Pancreas (tissue), 10 donors: ENCODE measurements around the gene CRIM1. TPM values are rescaled to one million over a fixed set of nuclear protein-coding genes. Genes with fewer than 3 reads are reported as not detected.

ENCODE experiments used
- ATAC-seq, 4 donors: fragments of 200-7000 bp; cut with Tn5 transposase; one replicate each; pipeline versions ENCODE4 v1.8.0 to v1.9.1; 2020; ENCODE audit warnings: mild to moderate bottlenecking in 4 of 4, moderate library complexity in 4 of 4
- DNase-seq, 6 donors: peaks; one replicate each; pipeline ENCODE4 v3.0.0-alpha.2; 2020
- FAIRE-seq: peaks from 2 replicates; lab custom pipeline; 2012; peaks lifted over from hg19 to GRCh38; lab: Jason Lieb, UNC
- H3K27ac ChIP-seq, 4 donors: fragments of 200-600 bp; sonication (generic); 1 replicate in 3 of 4; 2 replicates in 1 of 4; pipeline versions ENCODE4 v1.5.0 to v1.8.0; 2020
- H3K27me3 ChIP-seq, 4 donors: fragments of 200-600 bp; one replicate each; pipeline ENCODE4 v1.8.0; 2021
- H3K36me3 ChIP-seq, 3 donors: fragments of 200-600 bp; sonication (generic) in 1 of 3; one replicate each; pipeline versions ENCODE4 v1.5.0 to v1.8.0; 2020 to 2021
- H3K4me1 ChIP-seq, 3 donors: fragments of 200-600 bp; one replicate each; pipeline ENCODE4 v1.8.0; 2021
- H3K4me3 ChIP-seq, 4 donors: fragments of 200-600 bp; sonication (generic) in 2 of 4; one replicate each; pipeline versions ENCODE4 v1.5.0 to v1.8.0; 2020 to 2021
- H3K9me3 ChIP-seq, 4 donors: fragments of 200-600 bp; one replicate each; pipeline ENCODE4 v1.8.0; 2021
- CTCF ChIP-seq, 4 donors: fragments of 200-600 bp; sonication (generic) in 3 of 4; IDR thresholded peaks; one replicate each; pipeline versions ENCODE4 v1.5.0 to v1.8.0; 2021; ENCODE audit warnings: antibody characterized with exemption in 4 of 4
- WGBS, 2 donors: extraction: QIAGEN DNeasy Blood & Tissue Kit; methylation state at CpG; one replicate each; pipeline ENCODE4 v1.1.7; 2013; 5-methylcytosine and 5-hydroxymethylcytosine counted together
- intact Hi-C, 3 donors: fragments of 100-400 bp; cut with DNase I; formaldehyde crosslinking; loops; one replicate each; pipeline versions ENCODE4 v1.11.1 to v1.14.2; 2022
- polyA plus RNA-seq, 2 donors: library from polyadenylated mRNA; stranded (reverse); fragments of 200-250 nt; gene quantifications; one replicate each; pipeline ENCODE4 v1.2.3, GENCODE V29; 2013
- total RNA-seq, 6 donors: library from RNA; stranded (reverse); fragmentation: NEBNext Ultra II Directional in 4 of 6; extraction: Animal tissue kit (Norgen Biotek cat#: 25700) in 4 of 6; gene quantifications; one replicate each; pipeline versions ENCODE4 v1.2.1 to v1.2.4, GENCODE V29; 2021 to 2023
- donor health status: healthy with polysubstance abuse.
- donor health status: DM: no; HTN: no; CAD: no; lungs with moderate emphysema.
- donor health status: DM: no; HTN: no; CAD: no.
- donor health status: control.
- donor health status: control.
- donor health status: Bipolar disorder and iron deficiency.
- donor health status: DM: yes; HTN: yes; CAD: no.
- donor health status: DM: no; HTN: no; CAD: no.
- donor health status: DM: no; HTN: no; CAD: no.
- donor health status: DM: yes; HTN: yes; CAD: no.

The CRIM1 gene
- total and polyA plus RNA-seq, 8 donors = 5.2 to 29.1 (median 20.2) TPM

GRCh38 chr2:36582538-36582937, 227.0 kb downstream of the CRIM1 start:
- Histone ChIP-seq H3K27me3 (no peaks in the 10 kb centered on the region), H3K4me1 (peaks cover 0 to 17% (median 12%) of the 10 kb centered on the region in 3 donors), H3K27ac (no peak overlapping the region), H3K9me3 (no peaks in the 10 kb centered on the region), H3K4me3 (no peak overlapping the region), H3K36me3 (no peaks in the 10 kb centered on the region)
- ATAC-seq (no peak), DNase-seq (no peak), FAIRE-seq (no peak)
- intact Hi-C loops = no loop called here
- no peak for TF ChIP-seq CTCF (IDR thresholded peaks at IDR 0.05)
- 76 to 78% methylated on average over 5 of the region's 5 CpGs for WGBS, 2 donors

GRCh38 chr2:36582951-36583350, 227.4 kb downstream of the CRIM1 start:
- Histone ChIP-seq H3K36me3 (no peaks in the 10 kb centered on the region), H3K4me1 (peaks cover 0 to 17% (median 12%) of the 10 kb centered on the region in 3 donors), H3K27ac (peak overlapping the region in 1 of 4 donors; percentile 13), H3K9me3 (no peaks in the 10 kb centered on the region), H3K27me3 (no peaks in the 10 kb centered on the region), H3K4me3 (no peak overlapping the region)
- TF ChIP-seq CTCF (IDR thresholded peaks at IDR 0.05) = no peak
- no peak for DNase-seq
- WGBS, 2 donors = 54% methylated on average over 3 of the region's 3 CpGs
- intact Hi-C loops = no loop called here
- no peak for ATAC-seq
- no peak for FAIRE-seq

GRCh38 chr2:36584148-36584794, 228.7 kb downstream of the CRIM1 start:
- no peaks in the 10 kb centered on the region for H3K36me3 ChIP-seq
- no peak for FAIRE-seq
- WGBS, 2 donors = 96 to 100% methylated on average over 1 of the region's 1 CpG
- H3K9me3 ChIP-seq = no peaks in the 10 kb centered on the region
- no peaks in the 10 kb centered on the region for H3K27me3 ChIP-seq
- DNase-seq = no peak
- peaks cover 0 to 8% (median 5%) of the 10 kb centered on the region in 3 donors for H3K4me1 ChIP-seq
- no peak overlapping the region for H3K27ac ChIP-seq
- no peak overlapping the region for H3K4me3 ChIP-seq
- TF ChIP-seq CTCF (IDR thresholded peaks at IDR 0.05) = no peak
- ATAC-seq = no peak
- intact Hi-C loops = no loop called here

GRCh38 chr2:36586672-36587071, 231.1 kb downstream of the CRIM1 start:
- Histone ChIP-seq H3K27ac (no peak overlapping the region), H3K4me1 (peaks cover 0 to 4% (median 3%) of the 10 kb centered on the region in 3 donors), H3K4me3 (no peak overlapping the region), H3K9me3 (no peaks in the 10 kb centered on the region), H3K36me3 (no peaks in the 10 kb centered on the region), H3K27me3 (no peaks in the 10 kb centered on the region)
- 97 to 98% methylated on average over 6 of the region's 6 CpGs for WGBS, 2 donors
- TF ChIP-seq CTCF (IDR thresholded peaks at IDR 0.05) = no peak
- no peak for FAIRE-seq
- no peak for ATAC-seq
- no peak for DNase-seq
- intact Hi-C loops = no loop called here

GRCh38 chr2:36587101-36587500, 231.5 kb downstream of the CRIM1 start:
- 81 to 93% methylated on average over 1 of the region's 1 CpG for WGBS, 2 donors
- FAIRE-seq (no peak), ATAC-seq (no peak), DNase-seq (no peak)
- no peak for TF ChIP-seq CTCF (IDR thresholded peaks at IDR 0.05)
- no peak overlapping the region for H3K4me3 ChIP-seq
- no peaks in the 10 kb centered on the region for H3K9me3 ChIP-seq
- H3K36me3 ChIP-seq = no peaks in the 10 kb centered on the region
- H3K4me1 ChIP-seq = peaks cover 0 to 3% (median under 1%) of the 10 kb centered on the region in 3 donors
- no peaks in the 10 kb centered on the region for H3K27me3 ChIP-seq
- no peak overlapping the region for H3K27ac ChIP-seq
- intact Hi-C loops = no loop called here
